Measurements from ENCODE around the gene BARHL2. TPM values are rescaled to one million over a fixed set of nuclear protein-coding genes. Genes with fewer than 3 reads are reported as not detected.

Gene BARHL2
- total RNA-seq, 1 experiment from 2014 or later, result not detected

DNA sequence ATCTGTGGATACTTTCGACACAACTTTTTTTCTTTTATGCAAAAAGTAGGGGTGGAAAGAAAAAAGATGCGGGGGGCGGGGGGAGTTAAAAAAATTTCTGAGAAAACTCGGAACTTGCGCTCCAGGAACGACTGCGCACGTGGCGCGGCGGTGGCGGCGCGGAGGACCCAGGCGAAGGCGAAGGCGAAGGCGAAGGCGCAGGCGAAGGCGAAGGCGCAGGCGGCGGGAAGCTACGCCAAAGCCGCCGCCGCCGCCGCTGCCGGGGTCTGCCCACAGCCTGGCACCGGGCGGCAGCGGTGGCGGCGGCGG lies 208 bp upstream of the BARHL2 start:
- no peak for TF ChIP-seq CTCF (IDR thresholded peaks at IDR 0.05; ENCODE audit: unreplicated experiment)
- DNase-seq, result no peak
- H3K4me3 Mint-ChIP-seq (ENCODE audit: low read depth, unreplicated experiment), result no peak overlapping the region
- peaks cover 37% of the 10 kb centered on the region for H3K27me3 Mint-ChIP-seq (ENCODE audit: unreplicated experiment)
- no peaks in the 10 kb centered on the region for H3K36me3 Mint-ChIP-seq (ENCODE audit: insufficient read depth, unreplicated experiment)
- no peaks in the 10 kb centered on the region for H3K4me1 Mint-ChIP-seq (ENCODE audit: low read depth, unreplicated experiment)
- H3K9me3 Mint-ChIP-seq (ENCODE audit: low read depth, unreplicated experiment), result peaks cover 4% of the 10 kb centered on the region
- intact Hi-C loops (cut with micrococcal nuclease; ENCODE audit: unreplicated experiment), result no loop called here
- no TSS peak for BruUV-seq (replicated peaks)
- CTCF ChIA-PET, result no interaction called here
- H3K27ac Mint-ChIP-seq (ENCODE audit: unreplicated experiment), result no peak overlapping the region

- H3K9me3 Mint-ChIP-seq (ENCODE audit: low read depth, unreplicated experiment), result peaks cover 4% of the 10 kb centered on the region
- no peak for DNase-seq
- H3K4me1 Mint-ChIP-seq (ENCODE audit: low read depth, unreplicated experiment), result no peaks in the 10 kb centered on the region
- H3K36me3 Mint-ChIP-seq (ENCODE audit: insufficient read depth, unreplicated experiment), result no peaks in the 10 kb centered on the region
- CTCF ChIA-PET, result interaction anchor here (1.6 kb wide), 1 partner anchor 449 kb away, joined by 7 read pairs; no protein-coding TSS in a partner anchor
- TF ChIP-seq CTCF (IDR thresholded peaks at IDR 0.05; ENCODE audit: unreplicated experiment), result no peak
- H3K4me3 Mint-ChIP-seq (ENCODE audit: low read depth, unreplicated experiment), result no peak overlapping the region
- no TSS peak for BruUV-seq (replicated peaks)
- intact Hi-C loops (cut with micrococcal nuclease; ENCODE audit: unreplicated experiment), result no loop called here
- H3K27ac Mint-ChIP-seq (ENCODE audit: unreplicated experiment), result no peak overlapping the region
- H3K27me3 Mint-ChIP-seq (ENCODE audit: unreplicated experiment), result peaks cover 48% of the 10 kb centered on the region
Observed at GRCh38 chr1:90716243-90716551, 905 bp downstream of the BARHL2 start.

- no peak overlapping the region for H3K4me3 Mint-ChIP-seq (ENCODE audit: low read depth, unreplicated experiment)
- peaks cover 57% of the 10 kb centered on the region for H3K27me3 Mint-ChIP-seq (ENCODE audit: unreplicated experiment)
- TF ChIP-seq CTCF (IDR thresholded peaks at IDR 0.05; ENCODE audit: unreplicated experiment), result no peak
- no peaks in the 10 kb centered on the region for H3K36me3 Mint-ChIP-seq (ENCODE audit: insufficient read depth, unreplicated experiment)
- no peak overlapping the region for H3K27ac Mint-ChIP-seq (ENCODE audit: unreplicated experiment)
- BruUV-seq (replicated peaks), result no TSS peak
- CTCF ChIA-PET, result interaction anchor here (0.7 to 1.6 kb wide), 2 partner anchors 49 to 450 kb away, joined by 7 to 8 read pairs; no protein-coding TSS in a partner anchor
- H3K4me1 Mint-ChIP-seq (ENCODE audit: low read depth, unreplicated experiment), result no peaks in the 10 kb centered on the region
- no peak for DNase-seq
- intact Hi-C loops (cut with micrococcal nuclease; ENCODE audit: unreplicated experiment), result no loop called here
- peaks cover 4% of the 10 kb centered on the region for H3K9me3 Mint-ChIP-seq (ENCODE audit: low read depth, unreplicated experiment)
Observed at GRCh38 chr1:90715309-90715708, 1.8 kb downstream of the BARHL2 start.

- H3K27me3 Mint-ChIP-seq (ENCODE audit: unreplicated experiment), result peaks cover 65% of the 10 kb centered on the region
- no peak for TF ChIP-seq CTCF (IDR thresholded peaks at IDR 0.05; ENCODE audit: unreplicated experiment)
- no peak for DNase-seq
- no peak overlapping the region for H3K4me3 Mint-ChIP-seq (ENCODE audit: low read depth, unreplicated experiment)
- CTCF ChIA-PET, result no interaction called here
- H3K4me1 Mint-ChIP-seq (ENCODE audit: low read depth, unreplicated experiment), result no peaks in the 10 kb centered on the region
- no peak overlapping the region for H3K27ac Mint-ChIP-seq (ENCODE audit: unreplicated experiment)
- intact Hi-C loops (cut with micrococcal nuclease; ENCODE audit: unreplicated experiment), result no loop called here
- H3K36me3 Mint-ChIP-seq (ENCODE audit: insufficient read depth, unreplicated experiment), result no peaks in the 10 kb centered on the region
- no TSS peak for BruUV-seq (replicated peaks)
- H3K9me3 Mint-ChIP-seq (ENCODE audit: low read depth, unreplicated experiment), result peaks cover 4% of the 10 kb centered on the region
Observed at GRCh38 chr1:90714521-90714951, 2.6 kb downstream of the BARHL2 start.

Data from Calu3 (cell line).